GM12891 (cell line): ENCODE results near the gene LAD1.

Source experiments
- PAX5 ChIP-seq: IDR thresholded peaks from 2 replicates; pipeline ENCODE4 v1.6.1; 2011; ENCODE audit warnings: low read length, moderate library complexity, mild to moderate bottlenecking; ENCODE audit not compliant: insufficient read depth, severe bottlenecking
- POLR2A ChIP-seq: IDR thresholded peaks from 2 replicates; pipeline ENCODE4 v1.6.1; 2011; ENCODE audit warnings: low read depth, low read length, control low read depth
- POLR2AphosphoS5 ChIP-seq: IDR thresholded peaks from 2 replicates; pipeline ENCODE4 v1.6.1; 2011; ENCODE audit warnings: low read depth, low read length, control low read depth
- SPI1 ChIP-seq: IDR thresholded peaks from 2 replicates; pipeline ENCODE4 v1.6.1; 2011; ENCODE audit warnings: low read depth, low read length, control low read depth
- TAF1 ChIP-seq: IDR thresholded peaks from 2 replicates; pipeline ENCODE4 v1.6.1; 2011; ENCODE audit warnings: low read depth, low read length, control low read depth

DNA sequence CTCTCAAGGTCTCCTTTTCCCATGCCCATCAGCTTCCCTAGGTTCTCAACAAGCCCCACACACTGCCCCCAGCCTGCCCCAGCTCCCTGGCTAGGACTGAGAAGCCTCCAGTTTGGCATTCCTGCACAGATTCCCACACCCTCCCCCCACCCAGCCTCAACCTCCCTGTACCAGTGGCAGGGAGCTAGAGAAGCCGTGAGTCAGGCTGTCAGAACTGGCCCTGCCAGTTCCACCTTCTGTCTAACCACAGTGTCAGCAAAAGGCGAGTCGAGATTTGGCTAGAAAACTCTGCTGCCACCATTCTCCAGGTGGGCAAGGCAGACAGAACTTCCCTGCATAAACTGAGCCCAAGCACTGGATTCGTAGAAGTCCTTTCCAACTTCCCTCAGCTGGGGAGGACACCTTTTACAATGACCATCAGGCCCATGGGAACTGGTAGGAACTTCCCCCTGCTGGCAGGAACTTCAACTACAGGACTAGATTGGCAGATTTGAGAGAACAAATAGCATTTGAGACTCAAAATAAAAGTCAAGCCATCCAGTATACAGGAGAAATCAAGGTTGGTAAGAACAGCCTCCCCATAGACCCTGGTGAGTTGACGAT is 52.7 kb downstream of the LAD1 start:
- TF ChIP-seq POLR2AphosphoS5 (no peak), POLR2A (no peak), SPI1 (no peak), TAF1 (no peak), PAX5 (no peak)
